BLaER1 treated with 17β-estradiol and CSF1 and Interleukin-3, amounts not matched to agents 10 nM and 100 nM (cell line): ENCODE data around the gene MS4A13.

Source experiments
- H3K27ac ChIP-seq, 11 experiments: shearing (Covaris generic); formaldehyde crosslinking; 2 replicates each; pipeline ENCODE4 v1.8.1; 2022
- H3K27me3 ChIP-seq, 11 experiments: shearing (Covaris generic); formaldehyde crosslinking; 2 replicates each; pipeline ENCODE4 v1.8.1; 2022
- H3K36me3 ChIP-seq, 11 experiments: shearing (Covaris generic); formaldehyde crosslinking; 2 replicates each; pipeline ENCODE4 v1.8.1; 2022
- H3K4me1 ChIP-seq, 10 experiments: shearing (Covaris generic); formaldehyde crosslinking; 2 replicates each; pipeline ENCODE4 v1.8.1; 2022
- H3K4me2 ChIP-seq, 11 experiments: shearing (Covaris generic); formaldehyde crosslinking; 2 replicates each; pipeline ENCODE4 v1.8.1; 2022
- H3K4me3 ChIP-seq, 10 experiments: shearing (Covaris generic); formaldehyde crosslinking; 2 replicates each; pipeline ENCODE4 v1.8.1; 2022
- H3K9ac ChIP-seq, 11 experiments: shearing (Covaris generic); formaldehyde crosslinking; 2 replicates each; pipeline ENCODE4 v1.8.1; 2022
- H3K9me3 ChIP-seq, 11 experiments: shearing (Covaris generic); formaldehyde crosslinking; replicated peaks in 1 of 11; 2 replicates each; pipeline ENCODE4 v1.8.1; 2022
- H4K20me1 ChIP-seq, 11 experiments: shearing (Covaris generic); formaldehyde crosslinking; 2 replicates each; pipeline ENCODE4 v1.8.1; 2022
- Cebpa-rat ChIP-seq, 11 experiments: shearing (Covaris generic); IDR thresholded peaks; 2 replicates each; pipeline ENCODE4 v1.8.1; 2022

MS4A13 gene

GRCh38 chr11:60515144-60515855 lies at the start of gene MS4A13:
MS4A13 (plus strand) TSS chr11:60515392; CDS start chr11:60518084, 2,692 bp downstream.
- no peaks in the 10 kb centered on the region for H4K20me1 ChIP-seq
- no peak for TF ChIP-seq Cebpa-rat (IDR thresholded peaks at IDR 0.05)
- no peaks in the 10 kb centered on the region for H3K36me3 ChIP-seq
- H3K27ac ChIP-seq: no peak within 1 kb of the TSS
- H3K27me3 ChIP-seq: peaks cover 0 to 55% (median 0%) of the 10 kb centered on the region in 11 experiments; a peak in 4 of 22 replicates
- H3K4me3 ChIP-seq: no peak within 1 kb of the TSS
- peaks cover 0 to 21% (median 11%) of the 10 kb centered on the region in 10 experiments; a peak in 13 of 20 replicates for H3K4me1 ChIP-seq
- H3K4me2 ChIP-seq: no peak within 1 kb of the TSS
- peaks cover 3 to 13% (median 8%) of the 10 kb centered on the region in 11 experiments for H3K9me3 ChIP-seq
- no peak within 1 kb of the TSS for H3K9ac ChIP-seq

GRCh38 chr11:60468829-60469228 lies 46.4 kb upstream of the MS4A13 start:
- no peak for TF ChIP-seq Cebpa-rat (IDR thresholded peaks at IDR 0.05)
- peak overlapping the region in 3 of 11 experiments; percentile 21 to 64 (median 55); a peak in 5 of 22 replicates for H3K4me2 ChIP-seq
- 0 out of 22 replicates have a peak, but pooled peaks cover 0 to 4% (median 0%) of the 10 kb centered on the region in 11 experiments for H3K9me3 ChIP-seq
- no peak overlapping the region for H3K4me3 ChIP-seq
- H3K4me1 ChIP-seq: peaks cover 0 to 62% (median 5%) of the 10 kb centered on the region in 10 experiments; a peak in 14 of 20 replicates
- no peaks in the 10 kb centered on the region; a peak in 1 of 22 replicates for H3K36me3 ChIP-seq
- no peaks in the 10 kb centered on the region for H3K27me3 ChIP-seq
- no peaks in the 10 kb centered on the region for H4K20me1 ChIP-seq
- no peak overlapping the region for H3K9ac ChIP-seq
- H3K27ac ChIP-seq: peak overlapping the region in 2 of 11 experiments; percentile 30 to 47; a peak in 3 of 22 replicates

- no peak overlapping the region for H3K27ac ChIP-seq
These were observed 45.5 kb upstream of the MS4A13 start for GRCh38 chr11:60469723-60470122.

GRCh38 chr11:60477035-60477445 lies 38.2 kb upstream of the MS4A13 start:
- Histone ChIP-seq H3K9ac (peak overlapping the region in 7 of 11 experiments; percentile 33 to 75 (median 49); a peak in 9 of 22 replicates), H3K27me3 (no peaks in the 10 kb centered on the region), H3K4me2 (peak overlapping the region; percentile 61 to 83 (median 69)), H3K4me3 (peak overlapping the region in 1 of 10 experiments; percentile 4; a peak in 1 of 20 replicates), H3K27ac (peak overlapping the region; percentile 67 to 93 (median 77)), H3K4me1 (peaks cover 27 to 50% (median 33%) of the 10 kb centered on the region in 10 experiments), H3K9me3 (peaks cover 0 to 16% (median 3%) of the 10 kb centered on the region in 11 experiments; a peak in 9 of 22 replicates), H3K36me3 (no peaks in the 10 kb centered on the region), H4K20me1 (no peaks in the 10 kb centered on the region)
- TF ChIP-seq Cebpa-rat (IDR thresholded peaks at IDR 0.05): peak; percentile 22 to 95 (median 71); a peak in 18 of 22 replicates

More at GRCh38 chr11:60469723-60470122, 45.5 kb upstream of the MS4A13 start:
- H3K36me3 ChIP-seq: no peaks in the 10 kb centered on the region; a peak in 1 of 22 replicates
- peaks cover 0 to 5% (median 3%) of the 10 kb centered on the region in 11 experiments; a peak in 5 of 22 replicates for H3K9me3 ChIP-seq
- H3K4me1 ChIP-seq: peaks cover 0 to 53% (median 1%) of the 10 kb centered on the region in 10 experiments; a peak in 11 of 20 replicates
- no peak overlapping the region for H3K9ac ChIP-seq
- no peak overlapping the region for H3K4me3 ChIP-seq
- H3K27me3 ChIP-seq: no peaks in the 10 kb centered on the region
- TF ChIP-seq Cebpa-rat (IDR thresholded peaks at IDR 0.05): no peak
- H3K4me2 ChIP-seq: peak overlapping the region in 3 of 11 experiments; percentile 21 to 64 (median 55); a peak in 4 of 22 replicates
- no peaks in the 10 kb centered on the region for H4K20me1 ChIP-seq

- peaks cover 0 to 30% (median 17%) of the 10 kb centered on the region in 11 experiments; a peak in 14 of 22 replicates for H3K9me3 ChIP-seq
- no peak overlapping the region for H3K4me3 ChIP-seq
- peaks cover 19 to 68% (median 30%) of the 10 kb centered on the region in 10 experiments for H3K4me1 ChIP-seq
- H3K4me2 ChIP-seq: peak overlapping the region in 8 of 11 experiments; percentile 0 to 51 (median 18); a peak in 9 of 22 replicates
- TF ChIP-seq Cebpa-rat (IDR thresholded peaks at IDR 0.05): no peak
- no peaks in the 10 kb centered on the region for H3K36me3 ChIP-seq
- H3K27me3 ChIP-seq: no peaks in the 10 kb centered on the region
- H3K9ac ChIP-seq: no peak overlapping the region
- H4K20me1 ChIP-seq: no peaks in the 10 kb centered on the region
- peak overlapping the region in 3 of 11 experiments; percentile 26 to 44 (median 33); a peak in 4 of 22 replicates for H3K27ac ChIP-seq
These were observed 32.8 kb upstream of the MS4A13 start for GRCh38 chr11:60482361-60482760.

- Histone ChIP-seq H4K20me1 (no peaks in the 10 kb centered on the region), H3K9ac (no peak overlapping the region)
These were observed 29.2 kb upstream of the MS4A13 start for GRCh38 chr11:60485987-60486386.

GRCh38 chr11:60492488-60493009 lies 22.6 kb upstream of the MS4A13 start, which contains the start of gene MS4A12:
MS4A12 (plus strand) TSS chr11:60492778; CDS start chr11:60497319, 4,541 bp downstream.
- H4K20me1 ChIP-seq: no peaks in the 10 kb centered on the region
- peaks cover 9 to 44% (median 23%) of the 10 kb centered on the region in 11 experiments; a peak in 20 of 22 replicates for H3K9me3 ChIP-seq
- H3K27me3 ChIP-seq: no peaks in the 10 kb centered on the region
- H3K27ac ChIP-seq: no peak within 1 kb of the TSS
- no peak within 1 kb of the TSS for H3K4me3 ChIP-seq
- no peak within 1 kb of the TSS for H3K4me2 ChIP-seq
- no peaks in the 10 kb centered on the region for H3K36me3 ChIP-seq
- no peak for TF ChIP-seq Cebpa-rat (IDR thresholded peaks at IDR 0.05)
- no peak within 1 kb of the TSS for H3K9ac ChIP-seq
- H3K4me1 ChIP-seq: peaks cover 0 to 8% (median 4%) of the 10 kb centered on the region in 10 experiments; a peak in 16 of 20 replicates

More at GRCh38 chr11:60485987-60486386, 29.2 kb upstream of the MS4A13 start:
- Histone ChIP-seq H3K27ac (0 out of 22 replicates have a peak overlapping the region, but pooled peaks of 2 of the 11 experiments have one; percentile 1 to 11), H3K27me3 (no peaks in the 10 kb centered on the region), H3K4me3 (no peak overlapping the region), H3K9me3 (peaks cover 7 to 35% (median 22%) of the 10 kb centered on the region in 11 experiments; a peak in 19 of 22 replicates), H3K36me3 (no peaks in the 10 kb centered on the region), H3K4me1 (peaks cover 4 to 42% (median 12%) of the 10 kb centered on the region in 10 experiments; a peak in 16 of 20 replicates), H3K4me2 (peak overlapping the region in 2 of 11 experiments; percentile 8 to 22; a peak in 1 of 22 replicates)
- no peak for TF ChIP-seq Cebpa-rat (IDR thresholded peaks at IDR 0.05)

- H3K9ac ChIP-seq: no peak overlapping the region
- H3K27ac ChIP-seq: no peak overlapping the region
- H4K20me1 ChIP-seq: no peaks in the 10 kb centered on the region
- peaks cover 9 to 44% (median 23%) of the 10 kb centered on the region in 11 experiments; a peak in 20 of 22 replicates for H3K9me3 ChIP-seq
- H3K4me3 ChIP-seq: no peak overlapping the region
- no peaks in the 10 kb centered on the region for H3K36me3 ChIP-seq
- H3K27me3 ChIP-seq: no peaks in the 10 kb centered on the region
- TF ChIP-seq Cebpa-rat (IDR thresholded peaks at IDR 0.05): no peak
- H3K4me1 ChIP-seq: peaks cover 9 to 17% (median 13%) of the 10 kb centered on the region in 10 experiments
- H3K4me2 ChIP-seq: no peak overlapping the region
These were observed 21.7 kb upstream of the MS4A13 start for GRCh38 chr11:60493454-60493853.
